Progenitor cell of endocrine pancreas (in vitro differentiated cells): ENCODE data around the gene MGAT5B. TPM values are rescaled to one million over a fixed set of nuclear protein-coding genes. Genes with fewer than 3 reads are reported as not detected.

ENCODE experiments used
- DNase-seq: peaks from one replicate; pipeline ENCODE4 v3.0.0; 2021; ENCODE audit warnings: low spot score; ENCODE audit not compliant: unreplicated experiment
- H3K27ac Mint-ChIP-seq: 2 replicates; pipeline ENCODE4 v1.8.0; 2021; ENCODE audit warnings: mild to moderate bottlenecking, moderate library complexity, mixed read lengths
- H3K27me3 Mint-ChIP-seq: 2 replicates; pipeline ENCODE4 v1.8.0; 2021; ENCODE audit warnings: mixed read lengths
- H3K36me3 Mint-ChIP-seq: 2 replicates; pipeline ENCODE4 v1.8.0; 2022; ENCODE audit warnings: mixed read lengths; ENCODE audit not compliant: insufficient read depth
- H3K4me1 Mint-ChIP-seq: 2 replicates; pipeline ENCODE4 v1.8.0; 2021; ENCODE audit warnings: low read depth, mixed read lengths
- H3K4me3 Mint-ChIP-seq: 2 replicates; pipeline ENCODE4 v1.8.0; 2021; ENCODE audit warnings: low read depth, mild to moderate bottlenecking, moderate library complexity, mixed read lengths
- H3K9me3 Mint-ChIP-seq: 2 replicates; pipeline ENCODE4 v1.8.0; 2021; ENCODE audit warnings: low read depth, mixed read lengths
- CTCF ChIP-seq: fragments of 200-600 bp; sonication (generic); IDR thresholded peaks from one replicate; pipeline ENCODE4 v1.5.0; 2021; ENCODE audit warnings: antibody characterized with exemption, mild to moderate bottlenecking; ENCODE audit not compliant: unreplicated experiment
- total RNA-seq: library from RNA; stranded (reverse); gene quantifications from 2 replicates; pipeline ENCODE4 v1.2.1, GENCODE V29; 2021

MGAT5B gene
- total RNA-seq, 1 donor from 2014 or later, result 2.8 TPM

- Mint-ChIP-seq H3K27me3 (peaks cover 93% of the 10 kb centered on the region), H3K4me1 (peaks cover 5% of the 10 kb centered on the region), H3K4me3 (no peak overlapping the region), H3K36me3 (no peaks in the 10 kb centered on the region), H3K27ac (no peak overlapping the region), H3K9me3 (no peaks in the 10 kb centered on the region)
- no peak for DNase-seq
- no peak for TF ChIP-seq CTCF
Measured at GRCh38 chr17:76915840-76916510, 47.8 kb downstream of the MGAT5B start.

GRCh38 chr17:76917829-76918228, 49.6 kb downstream of the MGAT5B start:
- no peak overlapping the region for H3K4me3 Mint-ChIP-seq
- no peak for DNase-seq
- peaks cover 93% of the 10 kb centered on the region for H3K27me3 Mint-ChIP-seq
- peaks cover 5% of the 10 kb centered on the region for H3K4me1 Mint-ChIP-seq
- no peak overlapping the region for H3K27ac Mint-ChIP-seq
- H3K9me3 Mint-ChIP-seq, result no peaks in the 10 kb centered on the region
- TF ChIP-seq CTCF, result no peak
- no peaks in the 10 kb centered on the region for H3K36me3 Mint-ChIP-seq

GRCh38 chr17:76918811-76919210, 50.6 kb downstream of the MGAT5B start:
- no peak for DNase-seq
- Mint-ChIP-seq H3K9me3 (no peaks in the 10 kb centered on the region), H3K27ac (no peak overlapping the region), H3K36me3 (no peaks in the 10 kb centered on the region), H3K4me3 (no peak overlapping the region), H3K4me1 (peaks cover 5% of the 10 kb centered on the region), H3K27me3 (peaks cover 92% of the 10 kb centered on the region)
- no peak for TF ChIP-seq CTCF

- H3K4me1 Mint-ChIP-seq, result no peaks in the 10 kb centered on the region
- H3K27me3 Mint-ChIP-seq, result peaks cover 76% of the 10 kb centered on the region
- TF ChIP-seq CTCF, result no peak
- H3K27ac Mint-ChIP-seq, result no peak overlapping the region
- DNase-seq, result no peak
- no peak overlapping the region for H3K4me3 Mint-ChIP-seq
- no peaks in the 10 kb centered on the region for H3K36me3 Mint-ChIP-seq
- no peaks in the 10 kb centered on the region for H3K9me3 Mint-ChIP-seq
Measured at GRCh38 chr17:76920364-76921139, 52.3 kb downstream of the MGAT5B start.

- H3K27ac Mint-ChIP-seq, result no peak overlapping the region
- H3K27me3 Mint-ChIP-seq, result peaks cover 68% of the 10 kb centered on the region
- no peak for TF ChIP-seq CTCF
- H3K4me3 Mint-ChIP-seq, result no peak overlapping the region
- no peak for DNase-seq
- no peaks in the 10 kb centered on the region for H3K36me3 Mint-ChIP-seq
- no peaks in the 10 kb centered on the region for H3K4me1 Mint-ChIP-seq
- H3K9me3 Mint-ChIP-seq, result no peaks in the 10 kb centered on the region
Measured at GRCh38 chr17:76921340-76922036, 53.3 kb downstream of the MGAT5B start.
